ENCODE measurements around the gene PKD1L1.

- TF ChIP-seq CTCF (IDR thresholded peaks at IDR 0.05) (peak; percentile 91), EP300 (IDR thresholded peaks at IDR 0.05) (no peak), POLR2A (IDR thresholded peaks at IDR 0.05; ENCODE audit: low read length) (no peak), MAX (IDR thresholded peaks at IDR 0.05) (no peak), CBX8 (IDR thresholded peaks at IDR 0.05) (no peak), ELK1 (IDR thresholded peaks at IDR 0.05; ENCODE audit: low read depth, low read length) (no peak)
These were observed 2.8 kb downstream of the PKD1L1 start for GRCh38 chr7:47945261-47946015.
